Nephron (organoid): Measurements from ENCODE around the gene DENND6B.

Experiments used
- H3K27ac Mint-ChIP-seq, 3 experiments: 2 replicates each; pipeline ENCODE4 v1.8.0; 2020; ENCODE audit warnings: mixed read lengths in 3 of 3, mild to moderate bottlenecking in 2 of 3, moderate library complexity in 1 of 3
- H3K27me3 Mint-ChIP-seq: 2 replicates; pipeline ENCODE4 v1.8.0; 2021; ENCODE audit warnings: low read depth, mild to moderate bottlenecking, moderate library complexity, mixed read lengths
- H3K36me3 Mint-ChIP-seq: 2 replicates; pipeline ENCODE4 v1.8.0; 2020; ENCODE audit warnings: low read depth, mixed read lengths
- H3K4me1 Mint-ChIP-seq: 2 replicates; pipeline ENCODE4 v1.8.0; 2020; ENCODE audit warnings: mixed read lengths
- H3K4me3 Mint-ChIP-seq, 3 experiments: 2 replicates each; pipeline ENCODE4 v1.8.0; 2020; ENCODE audit warnings: mild to moderate bottlenecking in 3 of 3, mixed read lengths in 3 of 3, moderate library complexity in 2 of 3
- H3K9me3 Mint-ChIP-seq: 2 replicates; pipeline ENCODE4 v1.8.0; 2020; ENCODE audit warnings: mixed read lengths
- TF ChIP-seq, protein P1 (sequence below), 3 experiments: fragments of 200-600 bp; sonication (generic); IDR thresholded peaks; one replicate each; pipeline ENCODE4 v1.5.0; 2021; ENCODE audit warnings: antibody characterized with exemption in 3 of 3; ENCODE audit not compliant: unreplicated experiment in 3 of 3

The DENND6B gene

DNA sequence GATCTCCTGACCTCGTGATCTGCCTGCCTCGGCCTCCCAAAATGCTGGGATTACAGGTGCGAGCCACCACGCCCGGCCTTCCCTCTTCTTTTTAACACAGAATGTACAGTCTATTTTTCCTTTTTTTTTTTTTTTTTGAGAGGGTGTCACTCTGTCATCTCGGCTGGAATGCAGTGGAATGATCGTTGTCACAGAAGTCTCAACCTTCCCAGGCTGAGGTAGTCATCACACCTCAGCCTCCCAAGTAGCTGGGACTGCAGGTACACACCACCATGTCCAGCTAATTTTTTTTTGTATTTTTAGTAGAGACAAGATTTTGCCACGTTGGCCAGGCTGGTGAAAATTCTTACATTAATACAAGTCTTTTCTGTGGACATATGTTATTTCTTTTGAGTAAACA lies 29.4 kb upstream of the DENND6B start:
- H3K9me3 Mint-ChIP-seq: peaks cover 2% of the 10 kb centered on the region
- no peak overlapping the region for H3K4me3 Mint-ChIP-seq
- no peaks in the 10 kb centered on the region for H3K4me1 Mint-ChIP-seq
- no peak overlapping the region for H3K27ac Mint-ChIP-seq
- H3K36me3 Mint-ChIP-seq: peaks cover 49% of the 10 kb centered on the region
- TF ChIP-seq, protein P1, sequence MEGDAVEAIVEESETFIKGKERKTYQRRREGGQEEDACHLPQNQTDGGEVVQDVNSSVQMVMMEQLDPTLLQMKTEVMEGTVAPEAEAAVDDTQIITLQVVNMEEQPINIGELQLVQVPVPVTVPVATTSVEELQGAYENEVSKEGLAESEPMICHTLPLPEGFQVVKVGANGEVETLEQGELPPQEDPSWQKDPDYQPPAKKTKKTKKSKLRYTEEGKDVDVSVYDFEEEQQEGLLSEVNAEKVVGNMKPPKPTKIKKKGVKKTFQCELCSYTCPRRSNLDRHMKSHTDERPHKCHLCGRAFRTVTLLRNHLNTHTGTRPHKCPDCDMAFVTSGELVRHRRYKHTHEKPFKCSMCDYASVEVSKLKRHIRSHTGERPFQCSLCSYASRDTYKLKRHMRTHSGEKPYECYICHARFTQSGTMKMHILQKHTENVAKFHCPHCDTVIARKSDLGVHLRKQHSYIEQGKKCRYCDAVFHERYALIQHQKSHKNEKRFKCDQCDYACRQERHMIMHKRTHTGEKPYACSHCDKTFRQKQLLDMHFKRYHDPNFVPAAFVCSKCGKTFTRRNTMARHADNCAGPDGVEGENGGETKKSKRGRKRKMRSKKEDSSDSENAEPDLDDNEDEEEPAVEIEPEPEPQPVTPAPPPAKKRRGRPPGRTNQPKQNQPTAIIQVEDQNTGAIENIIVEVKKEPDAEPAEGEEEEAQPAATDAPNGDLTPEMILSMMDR (IDR thresholded peaks at IDR 0.05; ENCODE audit: unreplicated experiment in 3 of 3): no peak
- no peaks in the 10 kb centered on the region for H3K27me3 Mint-ChIP-seq

DNA sequence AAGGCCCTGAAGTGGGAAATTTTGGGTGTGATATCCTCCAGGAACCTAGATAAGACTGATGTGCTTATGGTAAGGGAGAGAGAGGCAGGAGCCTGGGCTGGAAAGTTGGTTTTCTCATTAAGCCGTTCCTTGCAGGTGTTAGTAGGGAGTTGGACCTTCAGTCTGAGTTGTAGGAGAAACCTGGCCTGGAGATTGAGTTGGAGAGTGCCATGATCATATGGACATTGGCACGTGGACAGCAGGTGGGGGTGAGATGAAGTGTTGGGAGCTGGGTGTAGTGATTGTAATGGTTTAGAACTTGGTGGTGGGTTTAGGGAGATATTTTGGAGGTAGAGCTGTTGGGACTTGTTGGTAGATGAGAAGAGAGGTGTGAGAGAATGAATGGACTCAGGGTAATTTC lies 21.2 kb upstream of the DENND6B start:
- no peaks in the 10 kb centered on the region for H3K9me3 Mint-ChIP-seq
- no peaks in the 10 kb centered on the region for H3K27me3 Mint-ChIP-seq
- H3K4me3 Mint-ChIP-seq: no peak overlapping the region
- H3K4me1 Mint-ChIP-seq: no peaks in the 10 kb centered on the region
- TF ChIP-seq, protein P1 (IDR thresholded peaks at IDR 0.05; ENCODE audit: unreplicated experiment in 3 of 3): no peak
- H3K27ac Mint-ChIP-seq: no peak overlapping the region
- peaks cover 13% of the 10 kb centered on the region for H3K36me3 Mint-ChIP-seq

DNA sequence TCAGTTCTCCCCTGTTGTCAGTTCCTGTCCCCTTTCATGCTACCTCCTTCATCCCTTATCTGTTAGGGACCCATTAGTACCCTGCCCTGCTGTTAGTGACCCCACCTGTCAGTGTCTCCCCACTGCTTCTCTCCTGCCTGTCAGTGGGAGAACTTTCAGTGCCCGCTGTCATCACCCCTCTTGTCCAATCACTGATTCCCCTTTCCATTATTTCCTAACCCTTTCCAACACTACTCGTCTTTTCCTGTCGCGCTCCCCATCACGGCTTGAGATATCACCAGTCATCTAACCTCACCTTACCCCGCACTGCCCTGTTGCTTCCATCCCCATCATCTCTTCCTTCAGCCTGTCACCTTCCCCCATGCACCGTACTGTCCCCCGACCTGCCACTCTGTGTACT lies 20.3 kb upstream of the DENND6B start:
- Mint-ChIP-seq H3K27ac (no peak overlapping the region), H3K4me3 (no peak overlapping the region), H3K4me1 (no peaks in the 10 kb centered on the region), H3K9me3 (no peaks in the 10 kb centered on the region), H3K27me3 (no peaks in the 10 kb centered on the region), H3K36me3 (peaks cover 9% of the 10 kb centered on the region)
- TF ChIP-seq, protein P1 (IDR thresholded peaks at IDR 0.05; ENCODE audit: unreplicated experiment in 3 of 3): no peak

DNA sequence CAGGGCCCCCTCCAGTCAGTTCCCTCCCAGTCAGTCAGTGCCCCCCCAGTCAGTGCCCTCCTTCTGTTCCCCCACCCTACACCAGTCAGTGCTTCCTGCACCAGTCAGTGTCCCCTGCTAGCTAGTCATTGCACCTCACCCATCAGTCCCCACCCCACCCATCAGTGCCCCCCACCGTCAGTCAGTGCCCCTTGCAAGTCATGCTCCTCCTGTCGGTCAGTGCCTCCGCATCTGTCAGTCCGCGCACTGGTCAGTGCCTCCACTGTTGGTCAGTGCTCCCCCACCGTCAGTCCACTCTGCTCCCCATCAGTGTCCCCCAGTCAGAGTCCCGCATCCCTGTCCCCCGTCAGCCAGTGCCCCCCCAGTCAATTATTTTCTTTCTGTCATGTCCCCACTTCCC lies 19.7 kb upstream of the DENND6B start:
- TF ChIP-seq, protein P1 (IDR thresholded peaks at IDR 0.05; ENCODE audit: unreplicated experiment in 3 of 3): no peak
- no peaks in the 10 kb centered on the region for H3K9me3 Mint-ChIP-seq
- H3K27me3 Mint-ChIP-seq: no peaks in the 10 kb centered on the region
- H3K4me1 Mint-ChIP-seq: no peaks in the 10 kb centered on the region
- no peak overlapping the region for H3K27ac Mint-ChIP-seq
- H3K36me3 Mint-ChIP-seq: peaks cover 7% of the 10 kb centered on the region
- H3K4me3 Mint-ChIP-seq: no peak overlapping the region

DNA sequence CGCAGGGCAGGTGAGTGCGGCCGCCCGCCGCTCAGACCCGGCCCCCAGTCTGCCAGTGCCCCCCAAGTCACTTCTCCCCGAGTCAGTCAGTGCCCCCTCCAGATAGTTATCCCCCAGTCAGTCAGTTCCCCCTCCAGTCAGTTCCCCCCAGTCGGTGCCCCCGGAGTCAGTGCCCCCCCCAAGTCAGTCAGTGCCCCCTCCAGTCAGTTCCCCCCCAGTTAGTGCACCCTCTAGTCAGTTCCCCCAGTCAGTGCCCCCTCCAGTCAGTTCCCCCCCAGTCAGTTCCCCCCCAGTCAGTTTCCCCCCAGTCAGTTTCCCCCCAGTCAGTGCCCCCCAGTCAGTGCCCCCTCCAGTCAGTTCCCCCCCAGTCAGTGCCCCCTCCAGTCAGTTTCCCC lies 16.7 kb upstream of the DENND6B start:
- H3K4me3 Mint-ChIP-seq: peak overlapping the region; percentile 53 to 79 (median 65)
- TF ChIP-seq, protein P1 (IDR thresholded peaks at IDR 0.05; ENCODE audit: unreplicated experiment in 3 of 3): no peak
- H3K36me3 Mint-ChIP-seq: no peaks in the 10 kb centered on the region
- no peaks in the 10 kb centered on the region for H3K27me3 Mint-ChIP-seq
- no peak overlapping the region for H3K27ac Mint-ChIP-seq
- no peaks in the 10 kb centered on the region for H3K9me3 Mint-ChIP-seq
- H3K4me1 Mint-ChIP-seq: no peaks in the 10 kb centered on the region

DNA sequence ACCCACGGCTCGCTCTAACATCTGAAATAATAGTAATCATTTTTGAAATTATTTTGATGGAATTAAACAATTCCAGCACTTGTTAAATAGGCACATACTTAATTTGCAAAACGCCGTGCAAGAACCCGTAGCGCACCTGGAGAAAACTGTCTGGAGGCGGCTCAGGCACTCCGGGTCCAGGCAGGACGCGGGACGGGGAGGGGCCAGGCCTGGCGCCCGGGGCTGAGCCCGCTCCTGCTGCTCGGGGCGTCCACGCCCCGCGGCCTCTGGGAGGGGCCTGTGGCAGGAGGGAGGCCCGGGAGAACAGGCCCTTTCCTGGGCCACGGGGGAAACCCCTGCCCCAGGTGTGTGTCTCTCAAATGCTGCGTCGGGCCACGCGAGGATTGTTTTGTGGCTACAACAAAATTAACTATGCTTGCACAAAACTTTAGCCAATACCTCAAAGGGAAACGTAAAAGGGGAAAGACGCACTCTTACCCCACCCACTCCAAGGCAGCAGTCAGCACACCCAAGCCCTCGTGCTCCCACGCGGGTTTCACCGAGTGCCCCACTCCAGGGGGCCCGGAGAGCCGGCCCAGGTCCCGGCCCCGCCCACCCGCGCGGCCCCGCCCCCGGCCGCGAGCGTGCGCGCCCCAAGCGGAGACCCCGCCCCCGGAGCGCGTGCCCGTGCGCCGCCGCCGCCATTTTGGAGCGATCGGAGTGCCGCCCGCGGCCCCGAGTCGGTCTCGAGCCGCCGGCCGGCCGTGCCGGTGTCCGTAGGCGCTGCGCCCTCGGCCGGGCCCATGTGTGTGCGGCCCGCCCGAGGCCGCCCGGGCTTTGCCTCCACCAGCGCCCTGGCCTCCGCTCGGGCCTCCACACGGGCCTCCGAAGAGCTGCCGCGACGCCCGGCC lies 16.1 kb upstream of the DENND6B start, which contains the start of gene PPP6R2:
PPP6R2 (plus strand) TSS at position 677 of the 890 bp plus-strand sequence. CDS start 50,582 bp downstream, outside the sequence.
- Mint-ChIP-seq H3K27ac (peak within 1 kb of the TSS; percentile 71 to 90 (median 84)), H3K9me3 (no peaks in the 10 kb centered on the region), H3K4me3 (peak within 1 kb of the TSS; percentile 80 to 90 (median 89)), H3K4me1 (no peaks in the 10 kb centered on the region), H3K36me3 (no peaks in the 10 kb centered on the region), H3K27me3 (no peaks in the 10 kb centered on the region)
- TF ChIP-seq, protein P1 (IDR thresholded peaks at IDR 0.05; ENCODE audit: unreplicated experiment in 3 of 3): peak in 1 of 3 experiments; percentile 27
